A673 (cell line): ENCODE measurements around the gene ASAP2. TPM values are rescaled to one million over a fixed set of nuclear protein-coding genes. Genes with fewer than 3 reads are reported as not detected.

Experiments used
- BruUV-seq: library from RNA; stranded (reverse); fragments of 400-500 nt; replicated peaks from 2 replicates; lab custom pipeline; 2021; lab: Mats Ljungman, UMichigan
- CTCF ChIA-PET: fragments of 300-600 bp; sonication (Branson Sonifier 250); formaldehyde crosslinking; loops from one replicate; lab custom pipeline; 2022; ENCODE audit warnings: antibody characterized with exemption; lab: Charles Lee
- POLR2A ChIA-PET: fragments of 300-600 bp; sonication (Branson Sonifier 250); formaldehyde crosslinking; loops from one replicate; lab custom pipeline; 2022; ENCODE audit warnings: antibody characterized with exemption; ENCODE audit not compliant: low non-redundant PET; lab: Charles Lee
- DNase-seq: peaks from one replicate; pipeline ENCODE4 v3.0.0-alpha.2; 2015; ENCODE audit warnings: low spot score
- H3K27ac ChIP-seq: fragments of 200-600 bp; sonication (generic); 2 replicates; pipeline ENCODE4 v1.5.1; 2016; ENCODE audit warnings: mixed run types, low read depth, mild to moderate bottlenecking, mixed read lengths, antibody characterized with exemption, low read length; ENCODE audit not compliant: poor library complexity, severe bottlenecking
- H3K27me3 ChIP-seq: fragments of 200-600 bp; sonication (generic); replicated peaks from 2 replicates; pipeline ENCODE4 v1.6.1; 2017; ENCODE audit warnings: mixed run types, low read depth, mild to moderate bottlenecking, mixed read lengths, antibody characterized with exemption, low read length; ENCODE audit not compliant: insufficient read depth, poor library complexity
- H3K36me3 ChIP-seq: fragments of 200-600 bp; sonication (generic); 2 replicates; pipeline ENCODE4 v1.6.1; 2016; ENCODE audit warnings: mixed run types, mild to moderate bottlenecking, mixed read lengths, antibody characterized with exemption, low read length; ENCODE audit not compliant: insufficient read depth, poor library complexity, severe bottlenecking
- H3K4me1 ChIP-seq: fragments of 200-600 bp; sonication (generic); 2 replicates; pipeline ENCODE4 v1.6.1; 2017; ENCODE audit warnings: mixed run types, mild to moderate bottlenecking, mixed read lengths, antibody characterized with exemption, low read length; ENCODE audit not compliant: insufficient read depth, poor library complexity, severe bottlenecking
- H3K4me3 ChIP-seq: fragments of 200-600 bp; sonication (generic); 2 replicates; pipeline ENCODE4 v1.5.1; 2016; ENCODE audit warnings: low read depth, mixed run types, mild to moderate bottlenecking, mixed read lengths, low read length; ENCODE audit not compliant: poor library complexity, severe bottlenecking
- H3K9me3 ChIP-seq: fragments of 200-600 bp; sonication (generic); 2 replicates; pipeline ENCODE4 v1.6.1; 2016; ENCODE audit warnings: mixed run types, low read depth, mild to moderate bottlenecking, mixed read lengths, antibody characterized with exemption, low read length; ENCODE audit not compliant: poor library complexity, severe bottlenecking
- EZH2 ChIP-seq: fragments of 200-600 bp; sonication (generic); IDR thresholded peaks from 2 replicates; pipeline ENCODE4 v1.6.1; 2017; ENCODE audit warnings: borderline replicate concordance, low read depth, mild to moderate bottlenecking, mixed read lengths, antibody characterized with exemption, low read length; ENCODE audit not compliant: poor library complexity, severe bottlenecking
- intact Hi-C: fragments of 100-400 bp; cut with micrococcal nuclease; formaldehyde crosslinking; loops from one replicate; pipeline ENCODE4 v1.10.0; 2022; ENCODE audit not compliant: unreplicated experiment
- total RNA-seq: library from RNA; stranded (reverse); gene quantifications from 2 replicates; pipeline ENCODE4 v1.2.3, GENCODE V29; 2021
- TF ChIP-seq, protein P1 (sequence below): fragments of 300-800, 200-600 bp; sonication (generic); conservative IDR thresholded peaks from 2 replicates; pipeline ENCODE4 v1.5.1; 2017; ENCODE audit warnings: low read depth, mild to moderate bottlenecking, antibody characterized with exemption, low read length, moderate library complexity, mixed read lengths

Gene ASAP2
- total RNA-seq, 1 experiment from 2014 or later: 46.8 TPM

DNA sequence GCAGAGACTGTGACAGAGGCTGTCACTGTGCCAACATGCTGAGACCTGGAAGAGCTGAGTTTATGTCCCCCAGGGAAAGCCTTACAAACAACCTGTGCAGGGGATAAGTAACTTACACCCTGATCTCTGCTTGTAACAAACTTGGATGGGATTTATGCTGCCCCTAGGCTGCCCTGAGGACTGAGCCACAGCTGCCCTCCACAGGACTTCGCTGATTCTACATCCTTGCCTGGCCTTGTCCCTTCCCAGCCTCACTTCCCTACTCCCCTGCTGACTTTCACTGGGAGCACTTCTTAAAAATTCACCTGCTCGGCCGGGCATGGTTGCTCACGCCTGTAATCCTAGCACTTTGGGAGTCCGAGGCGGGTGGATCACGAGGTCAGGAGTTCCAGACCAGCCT, 45.9 kb upstream of the ASAP2 start:
- Histone ChIP-seq H3K4me1 (no peaks in the 10 kb centered on the region), H3K36me3 (no peaks in the 10 kb centered on the region), H3K27ac (no peak overlapping the region), H3K4me3 (no peak overlapping the region), H3K9me3 (no peaks in the 10 kb centered on the region), H3K27me3 (no peaks in the 10 kb centered on the region)
- intact Hi-C loops: no loop called here
- POLR2A ChIA-PET: no interaction called here
- BruUV-seq: no TSS peak
- DNase-seq: no peak
- no peak for TF ChIP-seq EZH2
- TF ChIP-seq, protein P1, sequence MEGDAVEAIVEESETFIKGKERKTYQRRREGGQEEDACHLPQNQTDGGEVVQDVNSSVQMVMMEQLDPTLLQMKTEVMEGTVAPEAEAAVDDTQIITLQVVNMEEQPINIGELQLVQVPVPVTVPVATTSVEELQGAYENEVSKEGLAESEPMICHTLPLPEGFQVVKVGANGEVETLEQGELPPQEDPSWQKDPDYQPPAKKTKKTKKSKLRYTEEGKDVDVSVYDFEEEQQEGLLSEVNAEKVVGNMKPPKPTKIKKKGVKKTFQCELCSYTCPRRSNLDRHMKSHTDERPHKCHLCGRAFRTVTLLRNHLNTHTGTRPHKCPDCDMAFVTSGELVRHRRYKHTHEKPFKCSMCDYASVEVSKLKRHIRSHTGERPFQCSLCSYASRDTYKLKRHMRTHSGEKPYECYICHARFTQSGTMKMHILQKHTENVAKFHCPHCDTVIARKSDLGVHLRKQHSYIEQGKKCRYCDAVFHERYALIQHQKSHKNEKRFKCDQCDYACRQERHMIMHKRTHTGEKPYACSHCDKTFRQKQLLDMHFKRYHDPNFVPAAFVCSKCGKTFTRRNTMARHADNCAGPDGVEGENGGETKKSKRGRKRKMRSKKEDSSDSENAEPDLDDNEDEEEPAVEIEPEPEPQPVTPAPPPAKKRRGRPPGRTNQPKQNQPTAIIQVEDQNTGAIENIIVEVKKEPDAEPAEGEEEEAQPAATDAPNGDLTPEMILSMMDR: no peak
- CTCF ChIA-PET: no interaction called here

DNA sequence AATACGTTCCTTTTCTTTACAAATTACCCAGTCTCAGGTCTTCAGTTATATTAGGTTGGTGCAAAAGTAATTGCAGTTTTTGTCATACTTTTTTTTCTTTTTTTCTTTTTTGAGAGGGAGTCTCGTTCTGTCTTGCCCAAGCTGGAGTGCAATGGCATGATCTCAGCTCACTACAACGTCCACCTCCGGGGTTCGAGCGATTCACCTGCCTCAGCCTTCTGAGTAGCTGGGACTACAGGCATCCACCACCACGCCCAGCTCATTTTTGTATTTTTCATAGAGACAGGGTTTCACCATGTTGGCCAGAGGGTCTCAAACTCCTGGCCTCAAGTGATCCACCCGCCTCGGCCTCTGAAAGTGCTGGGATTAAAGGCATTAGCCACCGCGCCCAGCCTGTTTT, 43.8 kb upstream of the ASAP2 start:
- ChIA-PET POLR2A (no interaction called here), CTCF (no interaction called here)
- no peak overlapping the region for H3K27ac ChIP-seq
- no peaks in the 10 kb centered on the region for H3K27me3 ChIP-seq
- H3K9me3 ChIP-seq: no peaks in the 10 kb centered on the region
- no peak overlapping the region for H3K4me3 ChIP-seq
- intact Hi-C loops: no loop called here
- H3K36me3 ChIP-seq: no peaks in the 10 kb centered on the region
- DNase-seq: no peak
- no TSS peak for BruUV-seq
- H3K4me1 ChIP-seq: no peaks in the 10 kb centered on the region
- TF ChIP-seq EZH2: no peak
- TF ChIP-seq, protein P1: no peak

DNA sequence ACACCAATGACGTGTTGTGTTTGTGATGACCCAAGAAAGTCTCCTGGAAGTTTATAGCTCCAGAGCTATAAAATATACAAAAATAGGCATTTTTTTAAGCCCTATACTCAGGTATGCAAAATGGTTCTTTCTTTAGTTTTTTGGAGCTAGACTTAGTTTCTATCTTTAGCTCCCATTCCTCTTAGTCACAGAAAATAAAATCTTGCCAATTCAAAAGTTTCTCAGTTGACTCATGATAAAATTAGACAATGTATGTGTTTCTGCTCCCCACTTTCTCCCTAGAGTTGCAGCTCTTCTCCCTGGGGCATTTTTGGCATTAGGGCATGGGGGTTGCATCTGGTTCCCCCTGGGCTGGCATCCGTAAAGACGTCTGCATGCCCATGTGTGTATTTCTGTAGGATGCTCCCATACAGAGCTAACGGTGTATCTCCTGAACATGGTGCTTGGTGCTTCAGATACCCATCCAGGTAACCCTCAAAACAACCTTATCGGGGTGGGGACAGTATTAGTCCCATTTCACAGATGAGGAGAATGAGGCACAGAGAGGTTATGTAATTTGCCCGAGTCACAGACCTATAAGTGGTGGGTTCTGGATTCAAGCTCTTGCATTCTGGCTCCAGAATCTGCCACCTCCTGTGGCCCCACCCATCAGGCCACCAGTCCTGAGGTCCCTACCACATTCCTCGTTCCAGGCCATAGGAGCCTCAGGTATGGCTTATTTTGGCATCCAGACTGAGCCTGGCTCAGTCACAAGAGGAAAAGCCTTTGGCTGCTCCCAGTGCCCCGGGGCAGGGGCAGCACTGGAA, 43.1 kb upstream of the ASAP2 start:
- ChIA-PET POLR2A (no interaction called here), CTCF (no interaction called here)
- no peak for DNase-seq
- BruUV-seq: no TSS peak
- no peaks in the 10 kb centered on the region for H3K9me3 ChIP-seq
- TF ChIP-seq, protein P1: no peak
- no peak for TF ChIP-seq EZH2
- intact Hi-C loops: no loop called here
- H3K4me3 ChIP-seq: no peak overlapping the region
- H3K27me3 ChIP-seq: no peaks in the 10 kb centered on the region
- no peaks in the 10 kb centered on the region for H3K4me1 ChIP-seq
- no peak overlapping the region for H3K27ac ChIP-seq
- no peaks in the 10 kb centered on the region for H3K36me3 ChIP-seq
